Activated CD4-positive, alpha-beta T cell treated with anti-CD3 and anti-CD28 coated beads, Interleukin-2, amount 10 ng/mL, durations not matched to agents 24 days and 14 days (primary cell): ENCODE data around the gene EFL1. TPM values are rescaled to one million over a fixed set of nuclear protein-coding genes. Genes with fewer than 3 reads are reported as not detected.

ENCODE experiments used
- DNase-seq: peaks from one replicate; pipeline ENCODE4 v3.0.0; 2022
- H3K27ac Mint-ChIP-seq: one replicate; pipeline ENCODE4 v1.8.0; 2022; ENCODE audit warnings: mild to moderate bottlenecking, mixed read lengths
- H3K27me3 Mint-ChIP-seq: one replicate; pipeline ENCODE4 v1.8.0; 2022; ENCODE audit warnings: mixed read lengths
- H3K36me3 Mint-ChIP-seq: one replicate; pipeline ENCODE4 v1.8.0; 2022; ENCODE audit warnings: low read depth, mild to moderate bottlenecking, mixed read lengths
- H3K4me1 Mint-ChIP-seq: one replicate; pipeline ENCODE4 v1.8.0; 2021; ENCODE audit warnings: mixed read lengths
- H3K4me3 Mint-ChIP-seq: one replicate; pipeline ENCODE4 v1.8.0; 2022; ENCODE audit warnings: mild to moderate bottlenecking, moderate library complexity, mixed read lengths
- H3K9me3 Mint-ChIP-seq: one replicate; pipeline ENCODE4 v1.8.0; 2021; ENCODE audit warnings: mixed read lengths
- intact Hi-C: fragments of 100-400 bp; cut with micrococcal nuclease; formaldehyde crosslinking; loops from one replicate; pipeline ENCODE4 v1.15.1; 2023
- total RNA-seq: library from RNA; stranded (reverse); gene quantifications from 2 replicates; pipeline ENCODE4 v1.2.3, GENCODE V29; 2022

The EFL1 gene
- total RNA-seq, 1 donor from 2014 or later: 27.2 TPM

DNA sequence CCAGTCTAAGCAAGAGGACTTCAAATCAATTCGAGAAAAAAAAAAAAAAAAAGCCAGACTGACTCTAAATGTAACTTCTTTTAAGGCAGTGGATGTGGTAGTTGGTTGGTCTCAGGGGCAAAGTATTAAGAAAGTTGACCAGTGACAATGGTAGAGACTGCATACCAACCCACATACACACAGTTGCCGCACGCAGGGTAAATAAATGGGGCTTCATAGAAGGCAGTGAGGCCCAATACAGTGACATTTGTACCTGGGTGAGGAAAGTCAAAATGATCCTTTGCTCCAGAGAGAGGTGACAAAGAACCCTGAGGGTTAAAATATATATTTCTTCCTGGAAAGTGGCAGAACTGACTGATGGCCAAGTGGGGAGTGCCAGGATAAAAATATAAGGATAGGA is 116.0 kb downstream of the EFL1 start:
- Mint-ChIP-seq H3K9me3 (no peaks in the 10 kb centered on the region), H3K4me3 (no peak overlapping the region), H3K27me3 (no peaks in the 10 kb centered on the region), H3K36me3 (peaks cover 11% of the 10 kb centered on the region), H3K27ac (no peak overlapping the region), H3K4me1 (no peaks in the 10 kb centered on the region)
- intact Hi-C loops: no loop called here
- DNase-seq: peak; percentile 24

GRCh38 chr15:82143390-82144385 is 118.8 kb downstream of the EFL1 start:
- H3K4me3 Mint-ChIP-seq: no peak overlapping the region
- H3K27ac Mint-ChIP-seq: no peak overlapping the region
- DNase-seq: peak; percentile 39
- no peaks in the 10 kb centered on the region for H3K27me3 Mint-ChIP-seq
- no peaks in the 10 kb centered on the region for H3K9me3 Mint-ChIP-seq
- H3K4me1 Mint-ChIP-seq: peaks cover 5% of the 10 kb centered on the region
- intact Hi-C loops: no loop called here
- H3K36me3 Mint-ChIP-seq: peaks cover 6% of the 10 kb centered on the region

DNA sequence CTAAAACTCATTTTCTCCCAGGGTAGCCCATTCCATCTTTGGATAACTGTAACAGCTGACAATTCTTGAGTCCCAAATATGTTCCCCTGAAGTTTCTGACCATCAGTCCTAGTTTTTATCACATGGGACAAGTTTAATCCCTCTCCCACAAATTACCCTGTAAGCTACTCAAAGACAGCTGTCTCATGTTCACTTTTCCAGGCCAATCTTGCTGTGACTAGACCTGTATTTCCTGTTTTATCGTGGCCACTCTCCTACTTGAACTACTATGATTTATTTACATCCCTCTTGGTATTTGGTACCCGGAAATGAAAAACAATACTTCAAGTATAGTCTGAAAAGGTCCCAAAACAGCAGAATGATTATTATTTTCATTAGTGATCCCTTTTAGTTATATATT is 121.6 kb downstream of the EFL1 start:
- DNase-seq: no peak
- H3K27ac Mint-ChIP-seq: no peak overlapping the region
- no peaks in the 10 kb centered on the region for H3K27me3 Mint-ChIP-seq
- intact Hi-C loops: no loop called here
- peaks cover 13% of the 10 kb centered on the region for H3K36me3 Mint-ChIP-seq
- H3K4me1 Mint-ChIP-seq: peaks cover 5% of the 10 kb centered on the region
- no peaks in the 10 kb centered on the region for H3K9me3 Mint-ChIP-seq
- H3K4me3 Mint-ChIP-seq: no peak overlapping the region

- Mint-ChIP-seq H3K4me1 (peaks cover 5% of the 10 kb centered on the region), H3K27me3 (no peaks in the 10 kb centered on the region), H3K27ac (no peak overlapping the region), H3K36me3 (peaks cover 17% of the 10 kb centered on the region), H3K4me3 (no peak overlapping the region), H3K9me3 (no peaks in the 10 kb centered on the region)
- no peak for DNase-seq
- intact Hi-C loops: no loop called here
Observed at GRCh38 chr15:82139823-82140268, 122.7 kb downstream of the EFL1 start.

- peaks cover 5% of the 10 kb centered on the region for H3K4me1 Mint-ChIP-seq
- no peaks in the 10 kb centered on the region for H3K27me3 Mint-ChIP-seq
- H3K4me3 Mint-ChIP-seq: no peak overlapping the region
- H3K9me3 Mint-ChIP-seq: no peaks in the 10 kb centered on the region
- H3K27ac Mint-ChIP-seq: no peak overlapping the region
- H3K36me3 Mint-ChIP-seq: peaks cover 17% of the 10 kb centered on the region
- intact Hi-C loops: no loop called here
- DNase-seq: no peak
Observed at GRCh38 chr15:82138306-82138705, 124.2 kb downstream of the EFL1 start.

GRCh38 chr15:82137261-82137660 is 125.3 kb downstream of the EFL1 start:
- peaks cover 5% of the 10 kb centered on the region for H3K4me1 Mint-ChIP-seq
- H3K4me3 Mint-ChIP-seq: no peak overlapping the region
- H3K36me3 Mint-ChIP-seq: peaks cover 26% of the 10 kb centered on the region
- no peak overlapping the region for H3K27ac Mint-ChIP-seq
- no peaks in the 10 kb centered on the region for H3K9me3 Mint-ChIP-seq
- intact Hi-C loops: no loop called here
- no peaks in the 10 kb centered on the region for H3K27me3 Mint-ChIP-seq
- no peak for DNase-seq

- Mint-ChIP-seq H3K4me1 (peaks cover 5% of the 10 kb centered on the region), H3K36me3 (peaks cover 27% of the 10 kb centered on the region), H3K9me3 (no peaks in the 10 kb centered on the region), H3K27ac (no peak overlapping the region), H3K4me3 (no peak overlapping the region), H3K27me3 (no peaks in the 10 kb centered on the region)
- no peak for DNase-seq
- intact Hi-C loops: no loop called here
Observed at GRCh38 chr15:82136120-82136519, 126.4 kb downstream of the EFL1 start.

GRCh38 chr15:82135638-82136037 is 126.9 kb downstream of the EFL1 start:
- Mint-ChIP-seq H3K4me3 (no peak overlapping the region), H3K4me1 (peaks cover 5% of the 10 kb centered on the region), H3K27me3 (no peaks in the 10 kb centered on the region), H3K27ac (no peak overlapping the region), H3K36me3 (peaks cover 29% of the 10 kb centered on the region), H3K9me3 (no peaks in the 10 kb centered on the region)
- DNase-seq: no peak
- intact Hi-C loops: no loop called here

GRCh38 chr15:82134461-82134860 is 128.1 kb downstream of the EFL1 start:
- H3K27ac Mint-ChIP-seq: no peak overlapping the region

GRCh38 chr15:82133251-82133650 is 129.3 kb downstream of the EFL1 start:
- H3K9me3 Mint-ChIP-seq: no peaks in the 10 kb centered on the region
- H3K27ac Mint-ChIP-seq: no peak overlapping the region
- intact Hi-C loops: no loop called here
- H3K4me1 Mint-ChIP-seq: peaks cover 7% of the 10 kb centered on the region
- H3K27me3 Mint-ChIP-seq: no peaks in the 10 kb centered on the region
- no peak overlapping the region for H3K4me3 Mint-ChIP-seq
- H3K36me3 Mint-ChIP-seq: peaks cover 36% of the 10 kb centered on the region
- no peak for DNase-seq

More at GRCh38 chr15:82134461-82134860, 128.1 kb downstream of the EFL1 start:
- Mint-ChIP-seq H3K4me3 (no peak overlapping the region), H3K36me3 (peaks cover 37% of the 10 kb centered on the region), H3K27me3 (no peaks in the 10 kb centered on the region), H3K9me3 (no peaks in the 10 kb centered on the region), H3K4me1 (peaks cover 1% of the 10 kb centered on the region)
- no peak for DNase-seq
- intact Hi-C loops: no loop called here

DNA sequence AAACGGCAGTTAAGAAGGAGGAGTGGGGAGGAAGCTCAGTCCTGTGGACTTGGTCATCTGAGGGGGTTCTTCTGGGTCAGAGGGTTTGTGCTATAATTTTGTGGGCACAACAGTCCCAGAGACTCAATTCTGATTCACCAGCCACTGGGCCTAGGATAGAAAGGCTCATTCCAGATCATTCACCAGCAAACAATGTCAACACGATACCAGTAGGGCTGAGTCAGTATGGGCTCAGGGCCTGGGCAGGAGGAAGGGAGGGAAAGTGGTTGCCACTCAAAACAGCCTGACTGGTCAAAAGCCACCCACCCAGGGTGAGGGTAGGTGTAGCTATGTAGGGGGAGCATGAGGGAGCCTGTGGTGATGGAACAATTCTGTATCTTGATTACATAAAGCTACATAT is 129.8 kb downstream of the EFL1 start:
- intact Hi-C loops: no loop called here
- Mint-ChIP-seq H3K27ac (no peak overlapping the region), H3K36me3 (peaks cover 34% of the 10 kb centered on the region), H3K27me3 (no peaks in the 10 kb centered on the region), H3K4me3 (no peak overlapping the region), H3K9me3 (no peaks in the 10 kb centered on the region), H3K4me1 (peaks cover 7% of the 10 kb centered on the region)
- DNase-seq: no peak

- Mint-ChIP-seq H3K4me1 (peaks cover 7% of the 10 kb centered on the region), H3K27ac (no peak overlapping the region), H3K4me3 (no peak overlapping the region), H3K36me3 (peaks cover 31% of the 10 kb centered on the region), H3K27me3 (no peaks in the 10 kb centered on the region), H3K9me3 (no peaks in the 10 kb centered on the region)
- no peak for DNase-seq
- intact Hi-C loops: no loop called here
Observed at GRCh38 chr15:82132096-82132495, 130.4 kb downstream of the EFL1 start.

GRCh38 chr15:82130248-82130647 is 132.3 kb downstream of the EFL1 start:
- intact Hi-C loops: no loop called here
- Mint-ChIP-seq H3K9me3 (no peaks in the 10 kb centered on the region), H3K4me1 (peaks cover 7% of the 10 kb centered on the region), H3K36me3 (peaks cover 22% of the 10 kb centered on the region), H3K27ac (no peak overlapping the region), H3K27me3 (no peaks in the 10 kb centered on the region), H3K4me3 (no peak overlapping the region)
- no peak for DNase-seq

DNA sequence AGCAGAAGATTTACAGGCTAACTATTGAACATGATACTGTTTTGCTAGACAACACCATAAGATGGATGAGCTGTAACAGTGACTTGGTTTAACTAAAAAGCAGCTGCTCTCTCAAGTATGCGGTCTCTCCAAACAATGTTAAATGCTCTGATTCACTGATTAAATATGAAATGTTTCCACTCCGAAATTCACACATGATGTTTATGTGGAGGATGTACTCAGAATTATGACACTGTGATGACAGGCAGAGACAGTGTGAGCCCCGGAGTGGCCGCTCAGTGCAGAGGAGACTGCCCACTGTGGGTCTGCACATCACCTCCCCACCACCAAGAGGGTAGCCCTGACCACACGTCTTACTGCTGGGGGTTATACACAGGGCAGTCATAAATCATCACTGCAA is 132.8 kb downstream of the EFL1 start:
- Mint-ChIP-seq H3K36me3 (peaks cover 25% of the 10 kb centered on the region), H3K9me3 (no peaks in the 10 kb centered on the region), H3K4me3 (no peak overlapping the region), H3K27me3 (no peaks in the 10 kb centered on the region), H3K27ac (no peak overlapping the region), H3K4me1 (peaks cover 11% of the 10 kb centered on the region)
- DNase-seq: no peak
- intact Hi-C loops: no loop called here
